ENCODE measurements around the gene RAB6B.

DNA sequence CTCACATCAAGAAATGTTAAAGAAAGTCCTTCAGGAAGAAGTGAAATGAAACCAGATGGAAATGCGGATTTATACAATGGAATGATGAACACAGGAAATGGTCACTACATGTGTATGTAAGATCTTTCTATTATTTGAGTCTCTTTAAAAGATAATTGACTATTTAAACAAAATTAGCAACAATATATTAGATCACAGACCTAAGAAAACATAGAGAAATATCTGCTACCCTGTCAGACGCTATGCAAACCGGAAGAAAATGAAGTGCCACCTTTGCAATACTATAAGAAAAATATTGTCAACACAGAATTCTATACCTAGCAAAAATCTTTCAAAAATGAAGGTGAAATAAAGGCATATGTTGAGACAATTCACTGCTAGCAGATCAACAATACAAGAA, 17.2 kb downstream of the RAB6B start:
- TF ChIP-seq, protein P1, sequence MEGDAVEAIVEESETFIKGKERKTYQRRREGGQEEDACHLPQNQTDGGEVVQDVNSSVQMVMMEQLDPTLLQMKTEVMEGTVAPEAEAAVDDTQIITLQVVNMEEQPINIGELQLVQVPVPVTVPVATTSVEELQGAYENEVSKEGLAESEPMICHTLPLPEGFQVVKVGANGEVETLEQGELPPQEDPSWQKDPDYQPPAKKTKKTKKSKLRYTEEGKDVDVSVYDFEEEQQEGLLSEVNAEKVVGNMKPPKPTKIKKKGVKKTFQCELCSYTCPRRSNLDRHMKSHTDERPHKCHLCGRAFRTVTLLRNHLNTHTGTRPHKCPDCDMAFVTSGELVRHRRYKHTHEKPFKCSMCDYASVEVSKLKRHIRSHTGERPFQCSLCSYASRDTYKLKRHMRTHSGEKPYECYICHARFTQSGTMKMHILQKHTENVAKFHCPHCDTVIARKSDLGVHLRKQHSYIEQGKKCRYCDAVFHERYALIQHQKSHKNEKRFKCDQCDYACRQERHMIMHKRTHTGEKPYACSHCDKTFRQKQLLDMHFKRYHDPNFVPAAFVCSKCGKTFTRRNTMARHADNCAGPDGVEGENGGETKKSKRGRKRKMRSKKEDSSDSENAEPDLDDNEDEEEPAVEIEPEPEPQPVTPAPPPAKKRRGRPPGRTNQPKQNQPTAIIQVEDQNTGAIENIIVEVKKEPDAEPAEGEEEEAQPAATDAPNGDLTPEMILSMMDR (IDR thresholded peaks at IDR 0.05) = no peak
- TF ChIP-seq POLR2A (IDR thresholded peaks at IDR 0.05) = no peak
